AG10803 (cell line): ENCODE measurements around the gene PARD3B.

Source experiments
- DNase-seq: peaks from one replicate; pipeline ENCODE4 v3.0.0; 2010; ENCODE audit warnings: low read depth
- H3K4me3 ChIP-seq: 2 replicates; pipeline ENCODE4 v1.5.1; 2011; ENCODE audit warnings: mild to moderate bottlenecking, low read length, control low read depth
- CTCF ChIP-seq: conservative IDR thresholded peaks from 2 replicates; pipeline ENCODE4 v1.5.1; 2011; ENCODE audit warnings: mild to moderate bottlenecking, low read length, control low read depth, inconsistent platforms

Gene PARD3B

GRCh38 chr2:205361970-205362369 lies 816.7 kb downstream of the PARD3B start:
- TF ChIP-seq CTCF: no peak
- DNase-seq: no peak
- H3K4me3 ChIP-seq: no peak overlapping the region

GRCh38 chr2:205364261-205364660 lies 819.0 kb downstream of the PARD3B start:
- TF ChIP-seq CTCF: no peak
- DNase-seq: no peak
- no peak overlapping the region for H3K4me3 ChIP-seq

- DNase-seq: no peak
- no peak overlapping the region for H3K4me3 ChIP-seq
- TF ChIP-seq CTCF: no peak
Observed at GRCh38 chr2:205366336-205367060, 821.2 kb downstream of the PARD3B start.

- no peak overlapping the region for H3K4me3 ChIP-seq
- DNase-seq: no peak
- TF ChIP-seq CTCF: no peak
Observed at GRCh38 chr2:205367331-205367935, 822.2 kb downstream of the PARD3B start.

GRCh38 chr2:205369813-205370212 lies 824.5 kb downstream of the PARD3B start:
- H3K4me3 ChIP-seq: no peak overlapping the region
- no peak for TF ChIP-seq CTCF
- no peak for DNase-seq

- no peak overlapping the region for H3K4me3 ChIP-seq
- no peak for DNase-seq
- TF ChIP-seq CTCF: no peak
Observed at GRCh38 chr2:205370726-205371125, 825.5 kb downstream of the PARD3B start.

GRCh38 chr2:205372141-205372540 lies 826.9 kb downstream of the PARD3B start:
- H3K4me3 ChIP-seq: no peak overlapping the region
- TF ChIP-seq CTCF: no peak; the same call in 1 of the 2 replicates
- peak; percentile 46 for DNase-seq
